ENCODE data around the gene PRR30.
"Not testable (repeated sequence)": the region's sequence is repeated elsewhere in the genome, so short reads cannot be mapped to it uniquely, and the experiment has no call there.

Gene PRR30

DNA sequence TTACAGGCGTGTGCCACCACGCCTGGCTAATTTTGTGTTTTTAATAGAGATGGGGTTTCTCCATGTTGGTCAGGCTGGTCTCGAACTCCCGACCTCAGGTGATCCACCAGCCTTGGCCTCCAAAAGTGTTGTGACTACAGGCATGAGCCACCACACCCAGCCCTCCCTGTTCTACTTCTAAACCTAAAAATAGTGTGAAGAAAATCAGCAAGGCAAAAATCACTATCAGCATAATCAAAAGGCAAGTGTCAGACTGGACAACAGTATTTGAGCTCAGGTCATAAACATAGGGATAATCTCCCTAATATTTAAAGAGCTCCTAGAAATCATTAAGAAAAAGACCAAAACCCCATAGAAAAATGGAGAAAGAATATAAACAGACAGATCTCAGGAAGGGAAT lies 36.6 kb upstream of the PRR30 start:
- H2BK12ac ChIP-seq (ENCODE audit: low read length); H3K18ac ChIP-seq (ENCODE audit: low read length); H3K9ac ChIP-seq (ENCODE audit: low read length); H3K79me2 ChIP-seq (ENCODE audit: control insufficient read depth, insufficient read depth, low read length, poor library complexity); H3K4me3 ChIP-seq (ENCODE audit: low read depth, low read length); H2AK5ac ChIP-seq (ENCODE audit: low read length); DNase-seq; H4K8ac ChIP-seq (ENCODE audit: low read depth, low read length); H3K79me1 ChIP-seq (ENCODE audit: low read length); H3K23ac ChIP-seq (ENCODE audit: low read length); H3K4ac ChIP-seq (ENCODE audit: low read depth, low read length); H3K4me2 ChIP-seq (ENCODE audit: low read length); H3K27ac ChIP-seq (ENCODE audit: low read depth, low read length); H3K36me3 ChIP-seq (ENCODE audit: control insufficient read depth in 1 of 2, insufficient read depth in 2 of 2, low read length in 2 of 2); H2AFZ ChIP-seq (ENCODE audit: insufficient read depth, low read length, poor library complexity); H2BK5ac ChIP-seq (ENCODE audit: low read depth, low read length, poor library complexity); H3K4me1 ChIP-seq (ENCODE audit: control insufficient read depth in 1 of 2, insufficient read depth in 2 of 2, low read length in 2 of 2); H2BK120ac ChIP-seq (ENCODE audit: insufficient read depth, low read length, poor library complexity); H3K14ac ChIP-seq (ENCODE audit: low read length); H3K27me3 ChIP-seq (ENCODE audit: insufficient read depth, low read length); H4K12ac ChIP-seq (ENCODE audit: low read depth, low read length); H4K91ac ChIP-seq (ENCODE audit: low read depth, low read length); H3K9me3 ChIP-seq (ENCODE audit: insufficient read depth, low read depth, low read length): not testable (repeated sequence)
- no CpG with 5 or more reads among the region's 4 CpGs for WGBS (ENCODE audit: extremely low coverage, insufficient coverage, insufficient read length)

DNA sequence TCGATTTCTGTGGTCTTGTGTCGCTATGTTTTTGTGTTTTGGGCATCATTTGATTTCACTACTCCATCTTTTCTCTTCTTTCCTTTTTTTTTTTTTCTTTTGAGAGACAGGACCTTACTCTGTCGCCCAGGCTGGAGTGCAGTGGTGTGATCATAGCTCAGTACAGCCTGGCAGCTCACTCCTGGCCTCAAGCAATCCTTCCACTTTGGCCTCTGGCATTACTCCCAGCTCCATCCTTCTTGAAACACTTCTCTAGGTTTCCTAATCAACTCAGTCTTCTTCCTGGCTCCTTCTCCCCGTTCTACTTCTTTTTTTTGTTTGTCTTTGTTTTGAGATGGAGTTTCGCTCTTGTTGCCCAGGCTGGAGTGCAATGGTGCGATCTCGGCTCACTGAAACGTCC lies 36.1 kb upstream of the PRR30 start:
- Histone ChIP-seq H3K4me2 (ENCODE audit: low read length) (no peak overlapping the region), H3K4ac (ENCODE audit: low read depth, low read length) (no peak overlapping the region), H3K27me3 (ENCODE audit: insufficient read depth, low read length) (no peaks in the 10 kb centered on the region), H3K79me1 (ENCODE audit: low read length) (no peaks in the 10 kb centered on the region), H2BK12ac (ENCODE audit: low read length) (no peak overlapping the region), H4K8ac (ENCODE audit: low read depth, low read length) (no peak overlapping the region), H2BK5ac (ENCODE audit: low read depth, low read length, poor library complexity) (no peak overlapping the region), H4K91ac (ENCODE audit: low read depth, low read length) (no peak overlapping the region), H3K36me3 (ENCODE audit: control insufficient read depth in 1 of 2, insufficient read depth in 2 of 2, low read length in 2 of 2) (no peaks in the 10 kb centered on the region), H3K79me2 (ENCODE audit: control insufficient read depth, insufficient read depth, low read length, poor library complexity) (no peaks in the 10 kb centered on the region), H3K4me1 (ENCODE audit: control insufficient read depth in 1 of 2, insufficient read depth in 2 of 2, low read length in 2 of 2) (no peaks in the 10 kb centered on the region), H2BK120ac (ENCODE audit: insufficient read depth, low read length, poor library complexity) (no peak overlapping the region), H2AK5ac (ENCODE audit: low read length) (no peak overlapping the region), H3K27ac (ENCODE audit: low read depth, low read length) (no peak overlapping the region), H2AFZ (ENCODE audit: insufficient read depth, low read length, poor library complexity) (no peak overlapping the region), H4K12ac (ENCODE audit: low read depth, low read length) (no peak overlapping the region), H3K4me3 (ENCODE audit: low read depth, low read length) (no peak overlapping the region), H3K9ac (ENCODE audit: low read length) (no peak overlapping the region), H3K9me3 (ENCODE audit: insufficient read depth, low read depth, low read length) (no peaks in the 10 kb centered on the region), H3K14ac (ENCODE audit: low read length) (no peak overlapping the region), H3K23ac (ENCODE audit: low read length) (no peak overlapping the region), H3K18ac (ENCODE audit: low read length) (no peak overlapping the region)
- no peak for DNase-seq
- WGBS (ENCODE audit: extremely low coverage, insufficient coverage, insufficient read length), result no CpG with 5 or more reads among the region's 8 CpGs

DNA sequence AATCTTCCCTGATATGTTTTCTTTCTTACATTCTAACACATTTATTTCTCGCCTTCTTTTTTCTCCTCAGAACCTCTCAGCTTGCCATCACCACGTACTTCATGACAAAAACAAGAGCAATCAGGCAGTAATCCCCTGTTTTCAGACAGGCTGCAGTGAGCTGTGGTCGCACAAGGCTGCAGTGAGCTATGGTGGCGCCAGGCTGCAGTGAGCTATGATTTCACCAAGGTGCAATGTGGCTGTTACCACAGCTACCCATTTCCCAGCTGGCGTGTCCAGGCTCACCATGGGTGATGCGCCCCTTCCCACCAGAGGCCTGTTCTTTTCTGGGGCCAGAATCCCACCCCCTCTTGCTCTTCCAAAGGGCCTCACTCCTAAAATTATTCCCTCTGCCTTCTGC lies 35.4 kb upstream of the PRR30 start:
- Histone ChIP-seq H2AK5ac (ENCODE audit: low read length) (no peak overlapping the region), H4K12ac (ENCODE audit: low read depth, low read length) (no peak overlapping the region), H3K36me3 (ENCODE audit: control insufficient read depth in 1 of 2, insufficient read depth in 2 of 2, low read length in 2 of 2) (no peaks in the 10 kb centered on the region), H3K4me2 (ENCODE audit: low read length) (no peak overlapping the region), H3K79me1 (ENCODE audit: low read length) (no peaks in the 10 kb centered on the region), H3K4me1 (ENCODE audit: control insufficient read depth in 1 of 2, insufficient read depth in 2 of 2, low read length in 2 of 2) (no peaks in the 10 kb centered on the region), H2BK12ac (ENCODE audit: low read length) (no peak overlapping the region), H3K27me3 (ENCODE audit: insufficient read depth, low read length) (no peaks in the 10 kb centered on the region), H2BK5ac (ENCODE audit: low read depth, low read length, poor library complexity) (no peak overlapping the region), H4K8ac (ENCODE audit: low read depth, low read length) (no peak overlapping the region), H3K9me3 (ENCODE audit: insufficient read depth, low read depth, low read length) (no peaks in the 10 kb centered on the region), H2BK120ac (ENCODE audit: insufficient read depth, low read length, poor library complexity) (no peak overlapping the region), H3K9ac (ENCODE audit: low read length) (no peak overlapping the region), H4K91ac (ENCODE audit: low read depth, low read length) (no peak overlapping the region), H3K27ac (ENCODE audit: low read depth, low read length) (no peak overlapping the region), H2AFZ (ENCODE audit: insufficient read depth, low read length, poor library complexity) (no peak overlapping the region), H3K14ac (ENCODE audit: low read length) (no peak overlapping the region), H3K79me2 (ENCODE audit: control insufficient read depth, insufficient read depth, low read length, poor library complexity) (no peaks in the 10 kb centered on the region), H3K4ac (ENCODE audit: low read depth, low read length) (no peak overlapping the region), H3K18ac (ENCODE audit: low read length) (no peak overlapping the region), H3K23ac (ENCODE audit: low read length) (no peak overlapping the region), H3K4me3 (ENCODE audit: low read depth, low read length) (peak overlapping the region; percentile 47)
- DNase-seq, result no peak
- 100% methylated on average over 2 of the region's 6 CpGs for WGBS (ENCODE audit: extremely low coverage, insufficient coverage, insufficient read length)

DNA sequence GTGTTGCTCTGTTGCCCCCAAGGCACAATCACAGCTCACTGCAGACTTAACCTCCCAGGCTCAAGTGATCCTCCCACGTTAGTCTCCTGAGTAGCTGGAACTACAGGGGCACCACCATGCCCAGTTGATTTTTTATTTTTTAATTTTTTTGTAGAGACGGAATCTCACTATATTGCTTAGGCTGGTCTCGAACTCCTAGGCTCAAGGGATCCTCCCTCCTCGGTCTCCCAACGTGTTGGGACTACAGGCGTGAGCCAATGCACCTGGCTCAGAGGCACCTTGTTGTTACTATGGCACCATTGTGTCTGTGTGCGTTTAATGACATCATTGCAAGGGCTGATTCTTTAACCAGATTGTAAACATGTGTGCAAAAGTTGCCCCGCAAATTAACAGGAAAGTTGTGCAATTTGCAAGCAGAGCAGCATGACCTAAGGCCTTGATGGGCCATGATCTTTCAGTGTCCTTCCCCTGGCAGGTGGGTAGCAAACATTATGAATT lies 32.2 kb upstream of the PRR30 start:
- Histone ChIP-seq H2BK12ac (ENCODE audit: low read length) (no peak overlapping the region), H2BK120ac (ENCODE audit: insufficient read depth, low read length, poor library complexity) (no peak overlapping the region), H2AK5ac (ENCODE audit: low read length) (no peak overlapping the region), H3K4me2 (ENCODE audit: low read length) (no peak overlapping the region), H3K36me3 (ENCODE audit: control insufficient read depth in 1 of 2, insufficient read depth in 2 of 2, low read length in 2 of 2) (no peaks in the 10 kb centered on the region), H3K27ac (ENCODE audit: low read depth, low read length) (no peak overlapping the region), H3K18ac (ENCODE audit: low read length) (no peak overlapping the region), H3K9ac (ENCODE audit: low read length) (no peak overlapping the region), H3K79me1 (ENCODE audit: low read length) (no peaks in the 10 kb centered on the region), H3K23ac (ENCODE audit: low read length) (no peak overlapping the region), H4K8ac (ENCODE audit: low read depth, low read length) (no peak overlapping the region), H3K79me2 (ENCODE audit: control insufficient read depth, insufficient read depth, low read length, poor library complexity) (no peaks in the 10 kb centered on the region), H3K4me1 (ENCODE audit: control insufficient read depth in 1 of 2, insufficient read depth in 2 of 2, low read length in 2 of 2) (no peaks in the 10 kb centered on the region), H3K4me3 (ENCODE audit: low read depth, low read length) (no peak overlapping the region), H3K4ac (ENCODE audit: low read depth, low read length) (no peak overlapping the region), H3K27me3 (ENCODE audit: insufficient read depth, low read length) (no peaks in the 10 kb centered on the region), H3K14ac (ENCODE audit: low read length) (no peak overlapping the region), H2BK5ac (ENCODE audit: low read depth, low read length, poor library complexity) (no peak overlapping the region), H3K9me3 (ENCODE audit: insufficient read depth, low read depth, low read length) (no peaks in the 10 kb centered on the region), H4K91ac (ENCODE audit: low read depth, low read length) (no peak overlapping the region), H2AFZ (ENCODE audit: insufficient read depth, low read length, poor library complexity) (no peak overlapping the region), H4K12ac (ENCODE audit: low read depth, low read length) (no peak overlapping the region)
- DNase-seq, result peak; percentile 43 to 64
- WGBS (ENCODE audit: extremely low coverage, insufficient coverage, insufficient read length), result no CpG with 5 or more reads among the region's 8 CpGs
